GDM1 (cell line): ENCODE measurements around the gene NAV2.

ENCODE experiments used
- DNase-seq: peaks from one replicate; lab custom pipeline; 2025; lab: John Stamatoyannopoulos, UW

Gene NAV2

DNA sequence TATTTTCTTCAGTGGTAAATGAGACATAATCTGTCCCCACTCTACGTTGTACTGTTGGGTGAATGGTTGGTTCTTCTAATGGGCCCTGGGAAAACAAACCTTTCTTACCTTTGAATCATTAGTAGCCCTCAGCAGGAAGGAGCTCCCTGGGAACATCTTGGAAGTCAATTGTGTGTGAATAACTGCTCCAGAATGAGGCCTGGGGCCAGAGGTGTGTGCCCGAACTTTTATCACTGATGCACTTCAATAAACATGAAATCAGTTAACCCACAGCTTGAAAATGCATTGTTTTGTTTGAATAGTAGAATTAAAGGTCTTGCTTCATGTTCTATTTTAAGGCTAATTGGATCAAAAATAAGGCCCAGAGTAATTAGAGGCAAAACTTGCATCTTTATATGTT lies 67.1 kb downstream of the NAV2 start:
- DNase-seq: no peak

DNA sequence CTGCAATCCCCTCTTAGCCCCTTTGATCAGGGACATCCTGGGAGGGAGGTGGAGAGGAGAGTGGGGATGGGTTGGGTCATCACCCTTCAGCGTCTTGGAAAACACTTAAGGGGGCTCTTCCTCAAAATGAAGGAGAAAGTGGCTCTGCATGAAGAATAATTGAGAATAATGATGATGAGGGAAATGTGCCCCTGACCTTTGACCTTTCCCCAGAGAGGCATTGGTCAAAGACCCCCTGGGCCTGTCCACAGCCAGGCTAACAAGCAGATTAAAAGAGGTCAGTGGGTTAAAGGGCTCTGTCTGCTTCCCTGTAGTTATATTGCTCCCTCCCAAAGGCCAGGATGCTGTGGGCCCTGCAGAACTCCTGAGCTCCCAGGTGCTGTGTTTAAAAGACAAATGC lies 68.7 kb downstream of the NAV2 start:
- DNase-seq: no peak

- no peak for DNase-seq
Measured at GRCh38 chr11:19785265-19785664, 72.6 kb downstream of the NAV2 start.

DNA sequence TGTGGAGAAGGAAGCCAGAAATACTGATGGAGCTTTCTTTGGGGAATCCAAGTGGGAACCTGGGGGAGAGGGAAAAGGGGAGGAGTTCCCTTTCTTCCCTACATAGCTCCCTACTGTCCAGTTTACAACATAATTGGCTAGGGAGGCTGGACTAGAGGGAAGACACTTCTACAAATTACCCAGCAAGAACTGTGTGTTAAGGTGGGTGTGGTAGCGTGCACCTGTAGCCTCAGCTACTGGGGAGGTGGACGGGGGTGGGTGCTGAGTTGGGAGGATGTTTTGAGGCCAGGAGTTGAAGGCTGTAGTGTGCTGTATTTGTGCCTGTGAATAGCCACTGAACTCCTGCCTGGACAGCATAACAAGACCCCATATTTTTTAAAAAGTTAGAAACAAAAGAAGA lies 74.0 kb downstream of the NAV2 start:
- no peak for DNase-seq

DNA sequence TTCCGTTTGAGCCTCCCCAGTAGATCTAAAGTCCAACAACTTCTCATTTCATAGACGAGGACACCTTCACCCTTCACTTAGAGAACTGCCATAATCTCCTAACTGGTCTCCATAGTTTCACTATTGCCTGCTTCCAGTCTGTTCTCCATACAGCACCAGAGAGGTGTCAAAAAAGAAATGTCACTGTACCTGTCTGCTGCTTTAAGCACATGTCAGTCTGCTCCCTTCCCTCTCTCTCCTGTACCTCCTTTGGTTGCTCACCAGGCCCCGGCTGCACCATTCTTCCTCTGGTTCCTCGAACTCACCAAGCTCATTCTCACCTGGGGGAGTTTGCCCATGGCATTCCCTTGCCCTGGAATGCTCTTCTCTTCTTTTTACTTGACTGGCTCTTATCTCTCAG lies 75.8 kb downstream of the NAV2 start:
- no peak for DNase-seq

- DNase-seq: no peak
Measured at GRCh38 chr11:19789245-19789644, 76.6 kb downstream of the NAV2 start.

GRCh38 chr11:19789835-19790710 lies 77.4 kb downstream of the NAV2 start:
- no peak for DNase-seq

- DNase-seq: no peak
Measured at GRCh38 chr11:19790831-19791552, 78.4 kb downstream of the NAV2 start.

GRCh38 chr11:19792510-19792909 lies 79.9 kb downstream of the NAV2 start:
- no peak for DNase-seq

GRCh38 chr11:19793326-19793725 lies 80.7 kb downstream of the NAV2 start:
- DNase-seq: no peak

DNA sequence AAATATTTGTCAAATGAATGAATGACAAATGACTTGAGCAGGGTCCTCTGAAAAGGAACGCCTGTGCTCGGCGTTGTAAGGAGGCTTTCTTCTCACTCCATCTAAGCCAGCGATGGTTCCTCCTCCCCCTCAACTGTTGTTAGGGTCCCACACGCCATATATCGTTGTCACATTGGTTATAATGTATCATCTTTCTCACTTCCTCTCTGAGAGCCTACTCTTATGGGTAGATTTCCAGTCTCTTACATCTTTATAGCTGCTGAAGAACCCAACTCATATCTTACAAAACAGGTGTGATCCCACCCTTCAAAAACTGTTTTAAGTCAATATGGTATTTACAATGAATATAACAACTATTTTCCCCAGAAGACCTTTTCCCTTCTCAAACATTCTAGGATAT lies 81.5 kb downstream of the NAV2 start:
- no peak for DNase-seq

DNA sequence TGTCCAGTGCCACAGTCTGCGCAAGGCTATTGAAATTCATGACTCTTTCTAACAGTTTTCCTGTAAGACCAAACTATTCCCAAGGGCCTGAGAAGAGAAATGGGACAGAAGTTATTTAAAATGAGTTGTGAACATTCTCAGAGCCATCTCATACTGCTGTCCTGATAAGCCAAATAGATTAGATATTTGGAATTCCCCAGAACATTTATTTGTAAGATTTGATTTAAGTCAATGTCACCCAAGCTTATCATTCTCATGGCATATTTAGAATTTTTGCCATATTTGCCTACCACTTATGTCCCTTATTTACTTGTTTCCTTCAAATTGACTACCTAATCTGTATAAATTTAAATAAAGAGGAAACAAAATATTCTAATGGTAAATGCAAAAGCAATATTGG lies 82.4 kb downstream of the NAV2 start:
- DNase-seq: no peak

DNA sequence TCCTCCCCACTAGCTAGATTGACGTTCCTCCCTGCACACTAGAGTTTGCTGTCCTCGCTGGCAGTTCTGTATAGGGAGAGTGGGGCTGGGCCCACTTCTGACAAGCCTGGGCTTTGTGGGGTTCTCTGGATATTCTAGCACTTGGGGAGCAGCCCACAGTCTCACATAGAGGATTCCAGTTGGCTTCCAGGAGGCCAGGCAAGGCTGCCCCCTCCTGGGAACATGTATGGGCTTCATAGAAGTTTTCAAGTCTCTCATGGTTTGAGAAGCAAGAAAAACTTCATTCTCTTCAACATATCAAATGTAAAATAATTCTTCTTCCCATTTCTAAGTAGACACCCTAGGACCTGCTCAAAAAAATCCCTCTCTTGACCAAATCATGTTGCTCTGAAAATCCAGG lies 87.5 kb downstream of the NAV2 start:
- no peak for DNase-seq

GRCh38 chr11:19800714-19801519 lies 88.3 kb downstream of the NAV2 start:
- DNase-seq: no peak

- no peak for DNase-seq
Measured at GRCh38 chr11:19802773-19803293, 90.2 kb downstream of the NAV2 start.

GRCh38 chr11:19803506-19803998 lies 90.9 kb downstream of the NAV2 start:
- DNase-seq: no peak

- no peak for DNase-seq
Measured at GRCh38 chr11:19805376-19805775, 92.7 kb downstream of the NAV2 start.

GRCh38 chr11:19805827-19806226 lies 93.2 kb downstream of the NAV2 start:
- no peak for DNase-seq

DNA sequence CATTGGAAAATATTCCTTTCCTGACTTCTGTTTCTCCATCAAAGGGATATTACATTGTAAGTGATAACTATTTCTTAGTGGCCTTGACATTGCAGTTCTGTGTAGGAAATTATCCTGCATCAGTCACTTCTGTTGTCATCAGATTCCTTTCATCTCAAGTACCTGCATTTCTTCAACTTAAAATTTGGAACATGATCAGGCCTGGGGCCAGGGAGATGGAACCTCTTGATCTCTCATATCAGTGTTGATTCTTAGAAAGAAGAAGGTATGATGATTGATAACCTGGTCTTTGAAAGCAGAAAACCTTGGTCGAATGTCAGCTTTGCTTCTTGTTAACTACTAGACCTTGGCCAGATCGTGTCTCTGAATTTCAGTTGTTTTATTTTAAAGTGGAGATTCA lies 93.6 kb downstream of the NAV2 start:
- DNase-seq: no peak

- DNase-seq: no peak
Measured at GRCh38 chr11:19808076-19808911, 95.7 kb downstream of the NAV2 start.

DNA sequence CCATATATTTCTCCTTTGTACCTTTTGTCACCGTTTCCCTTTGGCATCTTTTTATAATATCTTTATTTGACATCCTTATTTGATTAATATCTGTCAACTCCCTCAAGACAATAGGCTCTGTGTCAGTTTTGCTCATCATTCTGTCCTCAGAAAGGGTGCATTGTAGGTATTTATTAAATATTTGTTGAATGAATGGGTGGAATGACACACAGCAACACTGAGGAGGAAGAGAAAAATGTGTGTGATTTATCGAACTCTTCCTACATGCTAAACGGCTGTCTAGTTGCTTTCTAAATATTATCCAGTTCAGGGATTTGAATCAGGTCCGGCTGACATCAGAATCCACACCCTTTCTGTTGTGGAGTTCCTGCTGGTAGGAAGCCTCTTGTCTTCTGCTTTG lies 98.2 kb downstream of the NAV2 start:
- no peak for DNase-seq
